ENCODE measurements around the gene C6orf89.
"Not testable (repeated sequence)": the region's sequence is repeated elsewhere in the genome, so short reads cannot be mapped to it uniquely, and the experiment has no call there.

The C6orf89 gene

DNA sequence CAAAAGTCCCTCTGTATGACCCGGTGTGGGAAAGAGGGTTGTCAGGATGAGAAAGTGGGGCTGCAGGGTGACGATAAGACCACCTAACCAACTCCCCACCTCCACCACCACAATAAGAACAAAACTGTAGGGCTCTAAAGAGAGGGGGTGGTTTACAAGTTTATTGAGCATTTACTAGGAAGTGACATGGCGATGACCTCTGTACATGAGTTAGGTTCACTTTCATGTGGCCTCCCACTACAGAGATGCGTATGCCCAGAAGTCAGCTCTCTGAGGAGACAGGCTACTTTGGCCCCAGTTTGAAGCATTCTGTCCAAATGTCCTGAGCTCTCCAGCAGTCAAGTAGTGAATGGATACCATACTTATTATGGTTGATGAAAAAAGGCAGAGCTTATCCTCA, 40.1 kb downstream of the C6orf89 start:
- DNase-seq = no peak

DNA sequence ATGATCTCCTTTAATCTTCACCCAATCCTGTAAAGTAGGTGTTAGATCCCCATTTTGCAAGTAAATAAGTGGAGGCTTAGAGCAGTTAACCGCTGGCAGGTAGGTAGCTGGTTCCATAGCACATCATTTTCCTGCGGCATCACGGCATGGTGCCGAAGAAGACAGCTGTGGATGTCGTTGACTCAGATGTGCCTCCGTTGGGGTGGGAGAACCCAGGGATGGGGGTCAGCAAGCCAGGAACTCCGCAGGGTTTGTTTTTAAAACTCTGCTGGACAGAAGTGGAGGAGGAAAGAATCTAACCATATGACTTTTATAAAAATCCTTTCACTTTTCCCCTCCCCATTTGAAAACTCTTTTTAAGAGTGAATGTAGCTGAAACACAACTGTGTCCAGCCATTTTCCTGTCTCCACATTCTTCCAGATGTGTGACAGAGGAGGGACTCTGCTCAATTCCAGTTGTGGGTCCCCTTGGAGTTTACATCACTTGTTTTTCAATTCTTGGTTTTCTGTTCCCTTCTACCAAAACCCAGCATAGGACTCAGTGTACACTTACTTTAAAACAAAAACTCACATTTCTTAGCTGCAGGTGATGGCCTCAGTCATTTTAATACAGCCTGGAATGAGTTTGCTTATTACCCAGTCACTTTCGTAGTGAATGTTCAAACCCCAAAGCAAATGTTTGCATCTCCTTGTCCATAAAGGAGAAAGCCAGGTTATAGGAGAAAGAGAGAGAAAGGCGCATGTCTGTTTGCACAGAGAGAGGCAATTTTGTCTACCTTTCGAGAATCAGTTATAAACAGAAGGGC, 41.2 kb downstream of the C6orf89 start:
- peak in 1 of 2 experiments; percentile 81 for DNase-seq

DNA sequence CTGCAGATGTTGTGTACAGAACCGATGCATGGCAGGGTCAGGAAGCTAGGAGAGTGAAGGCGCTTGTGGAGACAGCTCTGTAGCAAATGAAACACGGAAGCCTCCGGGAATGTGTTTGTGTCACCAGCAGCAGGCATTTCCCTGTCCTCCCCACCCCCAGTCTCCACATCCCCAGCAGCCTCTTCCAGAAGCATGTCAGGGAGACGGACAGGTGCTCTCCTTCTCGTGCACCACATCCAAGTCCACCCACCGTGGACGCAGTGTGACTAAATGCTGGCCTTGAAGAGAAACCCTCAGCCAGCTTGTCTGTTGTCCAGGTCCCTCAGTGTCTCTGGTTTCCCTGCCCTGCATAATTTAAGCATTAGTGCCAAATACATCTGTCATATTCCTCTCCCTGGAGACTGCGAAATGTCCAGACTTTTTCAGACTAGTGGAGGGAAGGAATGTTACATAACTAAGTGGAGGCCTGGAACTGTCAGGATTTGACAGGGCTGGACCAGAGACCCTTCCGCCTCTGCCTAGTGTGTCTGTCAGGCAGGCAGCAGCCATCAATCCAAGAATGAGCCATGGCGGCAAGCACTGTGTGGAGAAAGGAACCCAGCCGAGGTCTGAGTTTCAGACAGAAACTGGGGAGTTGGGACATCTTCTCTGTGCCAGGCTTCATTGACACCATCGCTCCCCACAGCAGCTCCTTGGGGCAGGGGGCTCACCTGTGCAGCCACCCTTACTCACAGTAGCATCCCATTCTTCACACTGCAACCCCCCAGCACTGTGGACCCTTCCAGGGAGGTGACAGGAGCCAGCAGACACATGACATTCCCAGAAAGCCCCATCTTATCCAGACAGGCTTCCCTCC, 42.2 kb downstream of the C6orf89 start:
- peak; percentile 37 to 81 for DNase-seq

DNA sequence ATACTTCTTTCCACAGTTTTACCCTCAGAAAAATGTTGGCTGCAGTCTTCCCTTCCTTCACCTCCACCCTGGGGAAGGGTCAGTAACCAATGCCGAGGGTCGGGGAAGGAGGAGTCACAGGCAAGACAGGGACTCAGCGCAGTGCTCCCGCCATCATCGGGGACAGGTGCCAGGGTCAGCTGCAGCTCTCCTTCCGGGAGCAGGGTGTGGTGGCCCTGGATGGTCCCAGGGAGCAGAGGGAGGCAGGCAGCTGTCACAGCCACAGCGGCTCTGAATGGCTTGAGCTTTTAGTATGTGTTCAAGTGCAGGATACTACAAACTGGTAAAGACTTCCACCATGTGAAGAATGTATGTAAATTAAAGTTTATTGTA, 42.8 kb downstream of the C6orf89 start:
- no peak for DNase-seq

DNA sequence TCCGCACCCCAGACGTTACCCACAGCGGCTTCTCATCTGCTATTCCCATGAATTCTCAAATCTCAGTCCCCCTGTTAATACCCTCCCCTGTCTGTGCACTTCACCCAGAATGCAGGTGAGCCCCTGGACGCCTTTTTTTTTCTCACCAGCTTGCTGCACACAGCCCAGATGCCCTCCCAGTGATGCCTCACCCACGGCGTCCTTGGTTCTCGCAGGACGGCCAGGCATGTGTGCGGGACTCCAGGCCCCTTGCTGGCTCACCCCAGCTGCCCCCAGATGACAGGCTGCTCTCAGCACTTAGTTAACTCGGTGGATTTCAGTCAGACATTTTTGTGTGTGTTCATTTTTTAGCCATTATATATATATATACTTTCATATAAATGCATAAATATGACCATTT, 43.4 kb downstream of the C6orf89 start:
- DNase-seq = no peak

DNA sequence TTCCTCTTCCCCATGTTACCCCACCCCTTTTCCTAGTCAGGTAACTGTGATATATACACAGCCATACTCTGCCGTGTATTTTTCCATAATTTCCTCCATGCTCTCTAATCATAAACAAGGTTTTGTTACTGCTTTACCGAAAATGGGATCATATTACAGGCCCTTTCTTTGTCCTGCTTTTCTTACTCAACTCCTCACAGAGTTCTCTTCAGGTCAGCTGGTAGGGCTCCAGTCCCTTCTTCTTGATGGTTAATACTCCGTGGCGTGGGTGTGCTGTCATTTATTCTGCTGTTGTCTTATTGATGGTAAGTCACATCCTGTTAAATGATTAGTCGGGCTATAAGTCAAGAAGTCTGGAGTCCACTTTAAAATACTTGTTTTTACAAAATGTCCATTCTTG, 43.9 kb downstream of the C6orf89 start:
- DNase-seq = no peak

DNA sequence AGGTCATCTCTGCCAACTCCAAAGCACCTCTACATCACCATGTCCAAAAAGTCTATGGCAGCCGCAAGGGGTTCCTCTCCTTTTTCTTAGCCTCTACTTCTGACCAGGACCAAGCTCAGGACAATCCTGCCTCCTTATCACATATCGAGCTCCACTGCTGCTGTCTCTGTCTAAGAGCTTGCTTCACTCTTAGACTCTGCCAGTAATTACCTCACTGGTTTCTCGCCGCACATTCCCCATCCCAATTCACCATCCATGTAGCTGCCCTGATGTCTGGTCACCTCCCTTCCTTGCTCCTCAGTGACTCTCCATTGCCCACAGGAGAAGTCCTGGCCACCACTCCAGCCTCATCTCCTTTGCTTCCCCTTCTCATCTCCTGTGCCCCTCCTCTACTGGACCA, 44.7 kb downstream of the C6orf89 start:
- no peak for DNase-seq

DNA sequence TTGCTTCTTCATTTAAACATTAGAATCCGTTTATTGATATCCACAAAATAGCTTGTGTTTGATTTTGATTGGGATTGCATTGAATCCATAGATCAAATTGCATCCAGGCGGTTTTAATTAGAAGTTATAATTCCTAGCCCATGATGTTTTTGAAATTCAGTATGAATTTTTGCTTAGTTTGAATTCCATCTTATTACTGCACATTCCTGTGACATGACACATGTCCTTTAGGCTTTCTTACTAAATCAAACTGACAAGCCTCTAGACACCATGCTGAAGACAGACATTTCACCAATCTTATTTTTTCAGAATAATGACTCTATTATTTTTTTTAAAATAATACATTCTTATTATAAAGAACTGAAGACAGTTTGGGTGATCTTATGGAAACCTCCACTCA, 47.4 kb downstream of the C6orf89 start:
- DNase-seq = no peak

DNA sequence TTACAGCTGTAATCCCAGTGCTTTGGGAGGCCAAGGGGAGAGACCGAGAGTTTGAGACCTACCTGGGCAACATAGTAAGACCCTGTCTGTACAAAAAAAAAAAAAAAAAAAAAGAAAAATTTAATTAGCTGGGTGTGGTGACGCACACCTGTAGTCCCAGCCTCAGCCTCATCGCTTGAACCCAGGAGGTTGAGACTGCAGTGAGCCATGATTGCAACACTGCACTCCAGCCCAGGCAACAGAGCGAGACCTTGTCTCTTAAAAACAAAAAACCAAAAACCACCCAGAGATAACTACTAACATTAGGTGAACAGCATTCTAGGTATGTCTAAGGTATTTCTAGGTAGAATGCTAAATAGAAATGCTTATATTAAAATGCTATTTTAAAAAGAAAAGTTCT, 47.8 kb downstream of the C6orf89 start:
- DNase-seq = no peak

DNA sequence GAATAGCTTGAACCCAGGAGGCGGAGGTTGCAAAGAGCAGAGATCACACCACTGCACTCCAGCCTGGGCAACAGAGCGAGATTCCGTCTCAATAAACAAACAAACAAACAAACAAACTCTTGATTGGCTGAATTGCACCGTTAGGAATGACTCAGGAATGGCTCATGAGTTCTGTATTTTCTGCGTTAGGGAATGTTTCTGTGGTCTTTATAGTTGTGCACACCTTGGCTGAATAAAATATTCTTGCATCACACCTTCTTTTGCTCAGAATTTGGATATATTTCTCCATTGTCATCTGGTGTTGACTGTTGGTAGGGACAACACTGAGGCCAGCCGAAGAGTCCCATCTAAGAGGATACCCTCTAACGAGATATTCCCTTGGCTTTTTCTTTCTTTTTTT, 49.1 kb downstream of the C6orf89 start:
- no peak for DNase-seq

DNA sequence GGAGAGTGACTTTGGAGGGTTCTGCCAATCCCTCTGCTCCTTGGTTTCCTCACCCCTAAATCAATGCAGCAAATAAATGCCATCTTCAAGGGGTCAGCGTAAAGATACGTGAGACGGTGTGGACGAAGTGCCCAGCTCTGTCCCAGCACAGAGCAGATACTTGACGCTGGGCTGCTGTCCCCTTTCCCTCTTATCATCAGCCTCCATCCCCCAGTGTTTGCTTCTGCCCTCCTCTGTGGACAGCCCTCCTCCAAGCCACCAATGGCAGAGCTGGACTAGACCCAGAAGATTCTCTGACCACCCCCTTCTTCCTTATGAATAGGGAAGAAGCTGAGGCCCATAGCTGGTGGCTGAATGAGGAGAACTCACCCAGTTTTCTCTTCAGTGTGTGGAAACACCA, 51.1 kb downstream of the C6orf89 start:
- DNase-seq = no peak

DNA sequence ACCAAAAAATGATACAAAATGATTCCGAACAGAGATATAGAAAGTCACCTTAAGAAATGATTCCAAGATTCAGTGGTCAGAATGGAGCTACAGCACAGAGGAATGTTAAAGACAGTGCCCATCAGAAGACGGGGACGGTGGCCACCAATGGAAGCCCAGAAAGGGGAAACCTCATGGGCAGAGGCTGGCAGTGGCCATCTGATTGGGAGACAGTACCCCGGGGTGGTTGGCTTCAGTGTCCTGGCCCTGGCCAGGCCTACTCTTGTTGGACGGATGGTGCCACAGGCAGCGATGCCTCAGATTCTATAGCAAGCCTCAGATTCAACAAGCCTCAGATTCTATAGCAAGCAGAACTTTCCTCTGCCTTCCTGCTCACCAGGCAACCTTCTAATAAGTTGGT, 52.1 kb downstream of the C6orf89 start:
- DNase-seq = no peak

DNA sequence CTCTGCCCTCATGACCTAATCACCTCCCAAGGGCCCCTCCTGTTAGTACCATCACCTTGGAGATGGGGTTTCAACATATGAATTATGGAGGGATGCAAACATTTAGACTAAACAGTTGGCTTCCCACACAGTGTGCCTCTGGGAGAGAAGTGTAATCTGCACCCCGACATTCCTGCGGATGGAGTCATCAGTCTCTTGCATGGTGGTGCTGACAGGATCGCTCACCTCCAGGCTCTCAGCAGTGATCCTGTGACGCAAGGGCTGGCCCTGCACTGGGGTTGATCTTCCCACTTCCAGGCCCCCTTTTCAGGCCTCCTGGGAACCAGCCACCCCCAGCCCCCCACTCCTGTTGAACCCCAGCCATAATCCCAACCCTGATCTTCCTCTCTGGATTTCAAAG, 52.8 kb downstream of the C6orf89 start:
- DNase-seq = no peak

DNA sequence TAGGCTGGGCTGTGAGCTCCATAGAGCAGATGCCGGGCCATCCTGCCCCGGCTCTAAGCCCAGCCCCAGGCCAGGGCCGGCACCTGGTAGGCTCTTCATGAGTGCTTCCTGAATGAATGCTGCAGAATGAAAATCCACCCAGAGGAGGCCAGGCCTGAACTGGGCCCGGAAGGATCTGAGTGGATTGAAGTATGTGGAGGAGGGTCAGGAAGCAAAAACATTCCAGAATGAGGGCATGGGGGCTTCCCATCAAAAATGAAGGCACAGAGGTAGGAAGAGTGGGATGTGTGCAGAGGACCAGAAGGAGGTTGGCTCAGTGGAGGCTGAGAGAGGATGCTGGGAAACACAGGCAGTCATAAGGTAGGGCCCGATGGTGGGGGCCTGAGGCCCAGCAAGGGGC, 53.3 kb downstream of the C6orf89 start:
- not testable (repeated sequence) for DNase-seq

DNA sequence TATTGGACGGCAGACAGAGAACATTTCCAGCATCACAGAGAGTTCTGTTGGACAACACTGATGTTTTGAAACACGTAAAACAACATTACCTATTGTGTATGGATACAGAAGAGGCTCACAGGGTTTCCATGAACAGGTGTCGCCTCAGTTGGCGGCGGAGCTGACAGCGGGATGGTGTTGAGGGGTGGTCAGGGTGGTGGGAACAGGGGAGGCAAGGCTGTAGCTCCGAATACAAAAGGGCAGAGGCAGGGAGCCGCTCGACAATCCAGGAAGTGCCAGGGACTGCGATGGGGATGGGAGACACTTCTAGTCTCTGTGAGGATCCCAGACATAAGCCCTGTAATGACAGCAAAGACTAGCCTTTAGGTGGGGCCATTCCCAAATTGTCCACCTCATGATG, 54.3 kb downstream of the C6orf89 start:
- DNase-seq = no peak

DNA sequence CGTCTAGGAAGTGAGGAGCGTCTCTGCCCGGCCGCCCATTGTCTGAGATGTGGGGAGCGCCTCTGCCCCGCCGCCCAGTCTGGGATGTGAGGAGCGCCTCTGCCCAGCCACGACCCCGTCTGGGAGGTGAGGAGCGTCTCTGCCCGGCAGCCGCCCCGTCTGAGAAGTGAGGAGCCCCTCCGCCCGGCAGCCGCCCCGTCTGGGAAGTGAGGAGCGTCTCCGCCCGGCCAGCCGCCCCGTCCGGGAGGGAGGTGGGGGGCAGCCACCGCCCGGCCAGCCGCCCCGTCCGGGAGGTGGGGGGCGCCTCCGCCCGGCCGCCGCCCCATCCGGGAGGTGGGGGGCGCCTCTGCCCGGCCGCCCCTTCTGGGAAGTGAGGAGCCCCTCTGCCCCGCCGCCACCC, 55.8 kb downstream of the C6orf89 start:
- DNase-seq = not testable (repeated sequence)

DNA sequence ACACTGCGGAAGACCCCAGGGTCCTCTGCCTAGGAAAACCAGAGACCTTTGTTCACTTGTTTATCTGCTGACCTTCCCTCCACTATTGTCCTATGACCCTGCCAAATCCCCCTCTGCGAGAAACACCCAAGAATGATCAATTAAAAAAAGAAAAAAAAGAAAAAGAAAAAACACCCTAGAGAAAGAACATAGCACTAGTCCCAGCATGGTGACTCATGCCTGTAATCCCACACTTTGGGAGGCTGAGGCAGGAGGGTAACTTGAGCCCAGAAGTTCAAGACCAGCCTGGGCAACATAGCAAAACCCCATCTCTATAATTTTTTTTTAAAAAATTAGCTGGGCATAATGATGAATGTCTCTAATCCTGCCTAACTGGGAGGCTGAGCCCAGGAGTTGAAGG, 56.6 kb downstream of the C6orf89 start:
- not testable (repeated sequence) for DNase-seq

DNA sequence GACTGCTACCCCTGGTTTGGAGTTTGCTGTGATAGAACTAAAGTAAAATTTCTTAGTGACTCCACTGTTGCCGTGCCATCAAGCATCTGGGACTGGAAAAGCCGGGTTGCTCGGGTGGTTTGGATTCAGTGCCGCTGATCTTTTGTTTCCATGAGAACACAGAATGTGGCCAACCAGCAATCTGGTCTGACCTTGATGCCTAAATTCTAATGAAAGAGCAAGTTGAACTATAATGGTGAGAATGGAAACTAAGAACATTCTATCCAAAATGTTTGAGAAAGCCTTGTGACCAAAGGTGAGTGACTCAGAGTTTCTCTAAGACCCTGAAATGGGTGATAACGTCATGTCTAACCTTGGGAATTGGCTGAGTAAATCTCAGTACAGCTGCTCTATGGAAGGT, 58.9 kb downstream of the C6orf89 start:
- no peak for DNase-seq

DNA sequence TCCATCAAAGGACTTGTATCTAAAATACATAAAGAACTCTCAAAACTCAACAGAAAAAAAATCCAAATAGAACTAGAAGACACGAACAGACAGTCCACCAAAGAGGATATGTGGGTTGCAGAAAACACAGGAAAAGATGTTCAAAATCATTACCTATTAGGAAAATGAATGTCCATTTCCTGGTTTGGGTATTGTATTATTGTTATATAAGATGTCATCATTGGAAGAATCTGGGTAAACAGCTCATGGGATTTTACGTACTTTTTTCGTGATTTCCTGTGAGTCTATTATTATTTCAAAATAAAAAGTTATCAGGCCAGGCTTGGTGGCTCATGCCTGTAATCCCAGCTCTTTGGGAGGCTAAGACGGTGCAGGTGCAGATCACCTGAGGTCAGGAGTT, 59.5 kb downstream of the C6orf89 start:
- DNase-seq = no peak

DNA sequence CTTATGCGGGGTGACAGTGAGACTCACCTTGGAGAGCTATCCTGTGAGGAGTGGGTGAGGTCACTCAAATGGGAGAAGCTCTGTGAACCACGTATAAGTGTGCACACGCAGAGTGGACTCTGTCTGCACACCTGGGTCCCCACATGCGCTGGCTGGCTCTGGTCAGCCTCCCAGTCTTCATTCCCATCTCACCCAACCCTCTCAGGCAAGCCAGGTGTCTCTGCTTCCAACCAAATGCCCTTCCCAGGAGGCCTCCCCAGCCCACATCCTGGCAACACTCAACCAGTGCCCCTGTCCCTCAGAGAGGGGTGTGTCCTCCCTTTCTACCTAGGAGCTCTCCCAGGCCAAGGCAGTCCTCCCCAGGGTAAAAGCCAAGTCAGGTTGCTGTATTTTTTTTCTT, 60.8 kb downstream of the C6orf89 start:
- no peak for DNase-seq

DNA sequence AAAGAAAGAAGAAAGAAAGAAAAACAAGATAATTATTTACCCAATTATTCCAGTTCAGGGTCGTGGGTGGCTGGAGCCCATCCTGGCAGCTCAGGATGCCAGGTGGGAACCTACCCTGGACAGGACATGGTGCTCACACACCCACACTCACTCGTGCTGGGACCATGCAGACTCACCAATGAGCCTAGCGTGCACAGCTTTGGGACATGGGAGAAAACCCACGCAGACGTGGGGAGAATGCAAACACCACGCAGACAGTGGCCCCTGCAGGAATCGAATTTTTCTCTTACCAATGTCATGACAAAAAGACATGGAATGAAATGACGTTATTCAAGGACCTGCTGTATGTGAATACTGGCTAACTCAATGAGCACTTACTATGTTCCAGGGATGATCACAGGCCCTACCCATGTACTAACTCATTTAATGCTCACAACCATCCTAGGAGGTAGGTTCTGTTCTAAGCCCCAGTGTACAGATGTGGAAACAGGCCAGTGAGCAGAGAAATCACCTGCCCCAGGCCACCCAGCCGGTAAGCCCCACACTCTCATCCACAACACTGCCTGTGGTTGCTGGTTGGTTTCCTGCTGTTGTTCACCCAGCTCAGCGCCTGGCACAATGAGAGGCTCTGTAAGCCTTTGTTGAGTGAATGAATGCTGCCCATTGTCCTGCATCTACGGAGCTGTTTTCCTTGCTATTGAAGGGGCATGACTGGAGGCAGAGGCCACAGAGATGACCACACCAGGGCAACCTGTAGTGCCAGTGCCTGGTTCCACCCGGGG, 62.0 kb downstream of the C6orf89 start:
- DNase-seq = no peak

DNA sequence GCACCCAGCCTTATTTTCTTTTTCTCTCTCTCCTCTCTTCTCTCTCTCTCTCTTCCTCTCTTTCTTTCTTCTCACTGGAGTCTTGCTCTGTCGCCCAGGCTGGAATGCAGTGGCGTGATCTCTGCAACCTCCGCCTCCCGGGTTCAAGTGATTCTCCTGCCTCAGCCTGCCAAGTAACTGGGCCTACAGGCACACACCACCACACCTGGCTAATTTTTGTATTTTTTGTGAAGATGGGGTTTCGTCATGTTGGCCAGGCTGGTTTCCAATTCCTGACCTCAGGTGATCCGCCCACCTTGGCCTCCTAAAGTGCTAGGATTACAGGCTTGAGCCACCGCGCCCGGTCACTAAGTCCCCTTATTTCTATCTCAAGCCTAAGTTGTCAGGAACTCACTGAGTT, 63.3 kb downstream of the C6orf89 start:
- not testable (repeated sequence) for DNase-seq

DNA sequence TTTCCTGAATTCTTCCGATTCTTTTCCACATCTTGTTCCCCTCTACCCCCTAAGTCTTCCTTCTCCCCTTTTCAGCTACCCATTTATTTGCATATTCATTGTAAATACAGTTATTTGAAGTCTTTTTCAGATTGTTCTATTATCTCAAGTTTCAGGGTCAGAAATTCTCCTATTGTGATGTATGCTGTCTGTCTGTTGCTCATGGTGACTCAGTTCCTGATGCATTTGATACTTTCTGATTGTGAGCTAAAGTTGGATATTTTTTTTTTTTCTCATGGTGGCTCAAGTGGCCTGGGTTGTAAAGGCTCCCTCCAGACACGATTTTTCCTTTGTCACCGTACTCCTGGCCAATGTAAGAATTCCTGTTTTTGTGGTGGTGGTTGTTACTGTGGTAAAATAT, 63.9 kb downstream of the C6orf89 start:
- DNase-seq = no peak

DNA sequence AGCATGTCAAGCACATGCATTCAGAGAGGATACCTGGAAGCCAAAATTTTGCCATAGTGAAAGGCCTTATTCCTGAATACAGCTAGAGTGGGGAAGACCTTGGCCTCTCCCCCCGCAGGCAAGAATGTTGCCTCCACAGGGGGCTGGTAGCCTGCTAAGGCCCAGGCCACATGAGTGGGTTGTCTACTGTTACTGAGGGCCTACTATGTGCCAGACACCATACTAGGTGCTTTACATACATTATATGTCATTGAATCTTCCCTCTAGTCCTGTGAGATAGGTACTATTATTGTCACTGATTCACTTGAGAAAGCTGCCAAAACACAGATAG, 68.1 kb downstream of the C6orf89 start:
- DNase-seq = no peak

Data from NCI-H187 (cell line).